HG03064 (cell line): ENCODE results near the gene RIMBP2.

Experiments
- ATAC-seq: cut with Tn5 transposase; IDR thresholded peaks from one replicate; pipeline ENCODE4 v1.9.1; 2021; ENCODE audit warnings: low read depth; ENCODE audit not compliant: unreplicated experiment

The RIMBP2 gene

DNA sequence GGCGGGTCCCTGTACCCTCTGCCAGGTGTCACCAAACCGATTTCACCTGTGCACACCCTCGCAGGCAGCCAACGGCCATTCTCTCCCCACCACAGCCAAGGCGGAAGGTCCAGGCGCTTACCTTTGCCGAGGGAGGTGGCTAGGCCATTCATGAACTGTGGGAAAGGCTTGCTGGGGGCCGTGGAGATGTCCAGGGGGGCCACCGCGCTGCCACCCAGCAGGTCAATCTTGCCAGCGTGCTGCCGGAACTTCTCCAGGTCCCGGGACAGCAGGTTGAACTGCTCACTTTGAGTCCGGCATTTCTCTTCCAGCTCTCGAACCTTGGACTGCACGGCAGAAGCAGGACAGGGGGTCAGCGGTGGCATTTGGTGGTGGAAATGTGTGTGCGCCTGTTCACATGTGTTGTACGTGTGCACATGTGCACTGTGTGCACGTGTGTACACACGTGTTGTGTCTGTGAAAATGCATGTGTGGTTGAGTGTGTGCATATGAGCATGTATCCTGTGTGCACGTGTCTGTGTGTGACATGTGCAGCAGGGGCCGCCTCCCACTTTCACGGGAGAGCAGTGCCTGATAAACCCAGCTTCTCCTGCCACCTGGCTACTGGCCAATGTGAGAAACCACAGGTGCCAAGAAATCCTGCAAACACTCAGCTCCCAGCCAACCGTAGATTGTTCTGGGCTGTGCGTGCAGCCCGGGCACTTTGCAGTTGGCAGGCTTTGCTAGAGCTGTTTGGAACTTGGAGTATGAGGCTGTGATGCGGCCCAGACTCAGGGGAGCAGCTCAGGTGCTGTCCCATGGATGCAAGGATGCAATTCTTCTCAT lies 259.5 kb downstream of the RIMBP2 start:
- ATAC-seq, result no peak

DNA sequence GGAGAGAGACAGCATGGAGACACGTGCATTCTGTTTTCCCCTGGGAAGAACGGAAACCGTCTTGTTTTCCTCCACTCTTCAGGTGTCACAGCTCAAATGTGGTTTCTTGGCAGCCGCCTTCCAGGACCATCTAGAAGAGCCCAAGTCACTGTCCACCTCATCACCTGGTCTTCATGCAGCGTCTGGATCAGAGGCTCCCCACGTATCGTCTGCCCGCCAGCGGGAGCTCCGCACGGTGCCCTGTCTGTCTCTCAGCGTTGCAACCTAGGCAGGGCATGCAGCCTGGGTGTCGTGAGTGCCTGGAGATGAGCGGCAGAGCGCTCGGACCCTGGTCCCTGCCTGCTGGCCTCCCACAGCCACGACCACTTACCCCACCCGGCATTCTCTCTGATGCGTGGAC lies 260.9 kb downstream of the RIMBP2 start:
- ATAC-seq, result no peak

DNA sequence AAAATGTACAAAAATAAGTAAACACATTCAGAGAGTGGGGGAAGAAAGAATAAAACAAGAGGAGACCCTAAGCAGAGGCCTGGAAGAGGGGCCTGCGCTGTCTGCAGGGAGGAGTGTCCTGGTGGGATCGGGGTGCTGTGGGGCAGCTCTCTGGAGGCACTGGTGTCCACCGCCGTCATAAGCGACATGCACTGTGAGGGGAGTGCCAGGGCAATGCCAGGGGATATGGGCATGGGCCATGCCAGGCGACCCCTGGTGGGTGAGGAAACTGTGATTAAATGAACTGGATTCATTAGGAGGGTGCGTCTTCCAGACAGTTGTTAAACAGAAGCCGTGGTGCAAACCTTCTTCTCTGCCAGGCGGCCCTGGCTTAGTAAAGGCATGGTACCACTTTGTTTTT lies 261.8 kb downstream of the RIMBP2 start:
- no peak for ATAC-seq

DNA sequence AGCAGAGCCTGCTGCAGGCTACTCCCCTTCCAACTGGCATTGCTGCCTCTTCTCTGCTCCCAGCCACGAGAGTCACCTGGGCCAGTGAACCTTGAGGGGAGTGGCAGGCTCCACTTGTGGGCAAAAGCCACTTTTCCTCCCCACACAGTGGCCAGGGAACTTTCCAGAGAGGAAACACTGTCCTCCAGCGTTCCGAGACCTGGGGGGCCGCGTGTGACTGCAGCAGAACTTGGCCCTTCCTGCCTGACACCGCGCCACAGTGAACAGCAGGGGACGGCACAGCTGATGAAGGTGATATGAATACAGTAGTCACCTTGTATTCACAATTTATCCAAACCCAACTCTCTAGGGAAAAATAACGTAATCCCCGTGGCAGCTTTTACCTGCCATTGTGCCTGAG lies 263.6 kb downstream of the RIMBP2 start:
- ATAC-seq, result no peak

DNA sequence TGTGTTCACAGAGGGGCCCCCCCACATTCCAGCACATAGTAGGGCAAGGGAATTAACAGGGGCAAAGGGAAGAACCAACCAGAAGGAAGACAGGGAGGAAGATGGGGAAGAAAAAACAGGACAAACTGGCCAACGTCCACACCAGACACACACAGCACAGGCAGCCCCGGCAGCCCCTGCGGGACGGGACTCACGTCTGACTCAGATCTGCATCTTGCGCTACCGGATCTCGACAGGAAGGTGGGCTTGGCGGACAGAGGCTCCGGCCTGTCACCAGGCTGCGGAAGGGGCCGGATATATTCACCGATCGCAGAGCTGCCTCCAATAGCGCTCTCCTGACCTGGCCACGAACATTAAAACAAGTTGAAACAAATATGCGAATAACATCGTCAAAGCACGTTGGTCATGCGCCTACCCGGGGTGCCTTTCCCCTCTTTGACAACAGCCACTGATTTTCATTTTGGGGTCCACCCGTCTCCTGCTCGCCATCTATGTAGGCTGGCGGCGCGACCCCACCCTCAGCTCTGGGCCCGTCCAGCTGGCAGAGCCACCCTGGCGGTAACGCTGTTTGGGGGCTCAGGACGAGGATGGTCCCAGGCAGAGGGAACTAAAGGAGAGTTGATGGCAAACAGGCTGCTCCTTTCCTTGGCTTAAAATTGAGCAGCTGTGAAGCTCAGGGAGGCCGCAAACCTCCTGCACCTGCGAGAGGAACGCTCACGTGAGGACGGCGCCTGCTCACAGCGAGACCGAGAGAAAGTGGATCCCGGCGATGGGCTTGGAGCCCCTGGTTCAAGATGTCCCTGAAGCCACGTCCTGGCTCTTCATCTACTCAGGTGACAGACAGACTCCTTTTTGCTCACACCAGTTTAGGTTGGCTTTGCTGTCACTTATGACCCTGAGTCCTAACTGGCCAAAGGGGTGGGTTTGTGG lies 264.8 kb downstream of the RIMBP2 start:
- ATAC-seq, result no peak

DNA sequence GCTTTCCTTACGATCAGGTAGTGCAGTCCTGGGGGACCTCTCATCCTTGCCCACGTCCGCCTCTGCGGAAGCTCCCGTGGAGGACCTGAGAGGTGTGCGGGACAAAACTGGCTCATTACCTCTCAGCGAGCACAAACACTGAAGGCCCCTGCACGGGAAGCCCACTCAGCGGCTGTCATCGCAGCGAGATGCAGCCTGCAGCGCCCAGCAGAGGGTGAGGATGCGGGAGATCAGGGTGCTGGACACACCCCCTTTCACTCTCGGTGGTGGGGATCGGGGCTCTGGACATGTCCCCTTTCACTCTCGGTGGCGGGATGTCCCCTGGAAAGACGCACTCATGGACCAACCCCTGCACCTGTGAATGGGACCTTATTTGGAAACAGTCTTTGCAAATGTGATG lies 266.8 kb downstream of the RIMBP2 start:
- ATAC-seq, result no peak

DNA sequence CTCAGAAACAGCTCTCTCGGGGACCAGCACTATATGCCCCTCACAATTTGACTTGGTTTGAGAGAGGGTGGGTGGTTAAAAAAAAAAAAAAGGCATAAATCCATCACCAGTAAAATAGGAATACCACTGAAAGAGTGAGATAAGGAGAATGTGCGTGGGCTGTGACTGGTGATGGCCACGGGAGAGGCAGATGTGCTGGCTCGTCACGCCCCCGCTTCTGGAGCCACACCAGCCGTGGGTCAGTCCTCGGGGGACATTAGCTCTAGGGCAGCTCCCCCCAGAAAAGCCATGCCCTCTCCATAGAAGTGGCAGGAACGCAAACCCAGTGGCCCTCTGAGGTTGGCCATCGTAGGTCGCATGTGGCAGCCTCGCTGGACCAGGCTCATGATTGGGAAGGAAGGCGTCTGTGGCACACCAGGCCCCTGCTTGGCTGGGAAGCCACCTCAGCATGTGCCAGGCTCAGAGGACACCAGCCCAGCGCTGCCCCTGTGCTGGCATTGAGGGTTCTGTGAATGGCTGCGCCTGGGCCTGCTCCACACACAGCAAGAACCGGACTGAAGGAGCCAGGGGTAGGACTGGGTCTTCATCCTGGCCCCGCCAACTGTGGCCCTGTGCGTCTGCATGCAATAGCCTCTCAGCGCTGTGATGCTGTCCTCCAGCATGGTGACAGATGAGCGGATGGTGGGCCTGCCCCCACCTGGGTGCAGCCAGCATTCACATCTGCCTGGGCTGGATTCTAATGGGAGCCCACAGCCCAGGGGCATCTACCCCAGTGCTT lies 267.9 kb downstream of the RIMBP2 start:
- no peak for ATAC-seq

DNA sequence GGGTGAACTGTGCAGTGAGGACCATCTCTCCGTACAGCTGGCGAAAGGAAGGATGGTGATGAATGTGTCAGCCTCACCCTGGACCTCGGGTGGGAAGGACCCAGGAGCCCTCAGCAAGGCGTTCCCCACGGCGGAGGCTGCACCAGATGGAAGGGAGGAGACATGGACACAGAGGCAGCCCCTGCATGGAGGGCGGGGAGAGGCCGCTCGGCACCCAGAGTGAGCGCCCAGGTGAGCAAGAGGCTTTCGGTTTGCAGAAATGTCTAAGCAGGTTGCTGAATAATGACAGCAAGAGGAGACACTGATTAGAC lies 268.5 kb downstream of the RIMBP2 start:
- no peak for ATAC-seq

DNA sequence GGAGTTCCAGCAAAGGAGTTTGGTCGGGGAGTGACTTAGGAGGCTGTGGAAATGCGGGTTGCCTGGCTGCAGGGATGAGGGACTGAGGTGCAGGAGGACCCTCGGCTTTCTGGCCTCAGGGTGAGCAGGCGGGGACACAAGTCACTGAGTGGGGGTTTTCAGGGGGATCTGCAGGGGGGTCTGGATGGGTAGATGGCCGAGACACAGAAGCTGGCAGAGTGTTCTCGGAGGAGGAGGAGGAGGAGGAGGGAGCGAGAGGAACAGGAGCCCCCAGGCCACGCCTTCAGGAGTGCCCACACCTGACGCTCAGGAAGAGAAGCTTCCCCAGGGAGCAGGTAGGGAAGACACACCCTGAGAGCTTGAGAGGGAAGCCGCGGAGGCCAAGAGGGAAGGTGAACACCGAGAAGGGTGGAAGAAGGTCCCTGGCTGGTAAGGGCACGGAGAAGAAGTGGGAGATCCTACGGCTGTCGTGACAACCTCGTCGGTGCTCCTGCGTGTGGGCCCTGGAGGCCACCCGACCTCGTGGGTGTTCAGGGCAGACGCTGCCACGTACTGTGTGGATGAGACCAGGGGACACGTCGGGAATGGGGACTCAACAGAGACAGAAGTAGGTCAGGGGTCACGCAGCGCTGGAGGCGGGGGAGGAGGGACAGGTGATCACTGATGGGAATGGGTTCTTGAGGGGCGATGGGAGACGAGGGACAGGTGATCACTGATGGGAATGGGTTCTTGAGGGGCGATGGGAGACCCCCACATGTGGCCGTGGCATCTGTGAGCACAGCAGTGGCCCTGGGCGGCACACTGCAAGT lies 269.0 kb downstream of the RIMBP2 start:
- no peak for ATAC-seq

DNA sequence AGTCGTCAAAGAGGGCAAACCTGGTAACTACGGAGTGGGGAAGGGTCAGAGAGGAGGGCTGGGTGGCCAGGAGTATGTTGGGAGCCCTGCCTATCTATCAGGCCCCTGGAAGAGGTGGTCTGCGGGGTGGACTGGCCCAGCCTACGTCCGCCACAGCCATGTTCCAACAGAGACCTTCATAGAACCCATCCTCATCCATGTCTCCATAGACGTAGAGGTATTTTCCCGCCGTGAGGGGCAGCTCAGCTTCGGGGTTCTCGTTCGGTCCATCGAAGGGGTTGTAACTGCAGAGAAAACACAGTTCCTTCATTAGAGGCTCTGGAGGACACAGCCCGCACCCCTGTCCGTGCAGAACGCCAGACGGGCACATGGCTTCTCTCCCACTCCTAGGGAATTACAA lies 271.1 kb downstream of the RIMBP2 start:
- ATAC-seq, result no peak

DNA sequence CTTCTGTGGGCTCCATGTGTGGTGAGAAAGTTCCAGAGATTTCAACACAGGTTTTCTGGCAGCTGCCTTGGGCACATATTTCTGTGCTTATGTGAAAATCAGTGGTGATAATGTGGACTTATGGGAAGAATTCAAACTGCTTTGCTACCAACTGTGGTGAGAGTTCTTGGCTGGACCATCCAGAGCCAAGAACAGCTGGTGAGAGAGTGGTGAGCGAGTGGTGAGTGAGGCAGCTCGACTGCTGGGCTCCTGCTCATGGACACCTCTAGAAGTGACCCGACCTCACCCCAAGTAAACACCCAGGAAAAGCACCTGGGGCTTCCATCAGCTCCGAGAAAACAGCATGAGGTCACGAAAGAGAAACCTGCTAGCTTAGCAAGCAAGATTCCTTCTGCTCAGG lies 272.0 kb downstream of the RIMBP2 start:
- no peak for ATAC-seq

DNA sequence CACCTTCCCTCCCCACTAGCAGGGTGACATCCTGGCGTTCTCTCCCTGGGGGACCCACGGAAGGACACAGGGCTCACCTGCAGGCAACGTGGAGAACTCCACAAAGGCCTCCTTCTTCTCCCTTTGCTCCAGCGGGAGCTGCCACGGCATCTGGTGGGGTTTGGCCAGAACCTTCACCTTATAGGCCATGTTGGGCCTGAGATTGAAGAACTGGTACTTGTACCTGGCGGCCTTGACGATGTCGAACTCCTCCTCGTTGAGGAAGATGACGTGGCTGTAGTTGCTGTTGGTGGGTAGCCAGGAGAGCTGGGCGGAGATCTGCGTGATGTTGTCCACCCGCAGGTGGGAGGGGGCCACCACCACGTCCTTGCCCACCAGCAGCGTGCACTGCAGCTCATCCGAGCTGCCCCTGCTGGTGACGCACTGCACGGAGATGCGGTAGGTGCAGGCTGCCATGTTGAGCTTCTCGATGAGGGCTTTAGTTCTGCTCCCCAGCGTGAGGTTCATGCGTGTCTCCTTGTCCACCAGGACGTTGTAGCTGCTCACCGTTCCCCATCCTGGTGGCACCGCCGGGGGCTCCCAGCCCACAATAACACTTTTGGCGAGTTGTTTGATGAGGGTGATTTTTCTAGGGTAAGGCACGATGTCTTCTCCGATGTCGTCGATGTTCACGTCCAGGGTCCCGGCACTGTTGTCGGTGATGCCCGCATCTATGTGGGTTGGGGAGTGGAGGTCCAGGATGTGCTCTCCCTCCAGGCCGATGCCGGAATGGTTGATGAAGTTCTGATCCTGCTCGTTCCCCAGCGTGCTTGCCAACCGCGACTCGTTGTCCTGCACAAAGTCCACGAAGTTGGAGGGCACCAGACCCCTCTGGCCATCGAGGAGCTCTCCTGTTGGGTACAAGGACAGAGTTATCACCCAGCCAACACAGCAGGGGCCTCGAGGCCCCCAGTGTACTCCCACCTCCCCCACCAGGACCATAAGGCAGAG lies 274.0 kb downstream of the RIMBP2 start:
- no peak for ATAC-seq

DNA sequence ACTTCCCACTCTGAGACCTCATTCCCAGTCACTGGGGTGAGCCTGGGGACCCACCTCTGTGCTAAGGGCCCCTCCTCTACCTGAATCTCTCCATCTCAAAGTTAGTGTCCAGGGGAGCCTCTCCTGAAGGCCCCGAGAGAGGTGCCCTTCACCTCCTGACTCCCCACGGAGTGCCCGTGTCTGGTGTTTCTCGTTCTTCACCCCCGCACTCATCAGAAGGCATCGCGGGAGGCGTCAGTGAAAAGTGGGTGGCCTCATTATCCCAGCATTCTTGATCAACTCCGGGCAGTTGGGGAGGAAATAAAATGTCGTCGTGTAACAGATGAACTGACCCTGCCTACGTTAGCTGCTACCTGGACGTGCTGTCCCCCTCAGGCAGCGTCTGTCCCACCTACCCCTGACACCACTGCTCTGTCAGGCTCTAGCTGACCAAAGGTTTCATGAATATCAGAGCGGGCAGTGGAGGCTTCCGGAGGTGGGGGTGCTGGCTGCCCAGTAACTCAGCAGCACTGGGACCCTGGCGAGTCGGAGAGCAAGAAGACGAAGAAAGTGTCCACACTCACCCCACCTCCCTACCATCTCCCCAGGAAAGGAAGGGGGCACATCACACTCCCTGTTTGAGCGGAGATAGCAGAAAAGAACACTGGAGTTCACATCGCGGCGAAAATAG lies 275.6 kb downstream of the RIMBP2 start:
- no peak for ATAC-seq

DNA sequence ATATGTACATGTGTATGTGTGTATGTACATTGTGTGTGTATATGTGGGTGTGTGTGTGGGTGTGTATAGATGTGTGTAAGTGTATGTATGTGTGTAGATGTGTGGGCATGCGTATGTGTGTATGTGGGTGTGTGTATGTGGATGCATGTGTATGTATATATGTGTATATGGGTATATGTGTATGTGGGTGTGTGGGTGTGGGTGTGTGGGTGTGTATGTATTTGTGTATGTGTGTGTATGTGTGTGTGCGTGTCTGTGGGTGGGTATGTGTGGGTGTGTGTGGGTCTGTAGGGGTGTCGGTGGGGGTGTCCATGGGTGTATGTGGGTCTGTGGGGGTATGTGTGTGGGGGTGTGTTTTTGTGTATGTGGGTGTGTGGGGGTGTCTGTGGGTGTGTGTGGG lies 276.8 kb downstream of the RIMBP2 start:
- ATAC-seq, result no peak

DNA sequence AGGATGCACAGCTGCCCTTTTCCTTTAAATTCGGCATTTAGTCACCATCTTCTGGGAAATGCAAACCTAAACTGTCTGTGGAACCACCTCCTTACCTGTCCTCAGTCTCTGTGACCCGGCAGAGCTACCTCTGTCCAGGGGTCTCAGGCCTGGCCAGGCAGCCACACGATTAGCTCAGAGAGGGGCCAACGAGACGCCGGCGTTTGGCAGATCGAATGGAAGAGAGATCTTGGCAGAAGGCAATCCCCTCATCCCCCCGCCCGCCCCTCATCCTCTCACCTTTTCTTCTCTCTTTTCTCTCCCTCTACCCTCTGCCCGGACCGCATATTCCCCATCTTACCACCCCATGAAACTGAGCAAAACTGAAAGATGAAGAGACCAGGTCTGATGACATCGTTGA lies 277.4 kb downstream of the RIMBP2 start:
- ATAC-seq, result no peak

DNA sequence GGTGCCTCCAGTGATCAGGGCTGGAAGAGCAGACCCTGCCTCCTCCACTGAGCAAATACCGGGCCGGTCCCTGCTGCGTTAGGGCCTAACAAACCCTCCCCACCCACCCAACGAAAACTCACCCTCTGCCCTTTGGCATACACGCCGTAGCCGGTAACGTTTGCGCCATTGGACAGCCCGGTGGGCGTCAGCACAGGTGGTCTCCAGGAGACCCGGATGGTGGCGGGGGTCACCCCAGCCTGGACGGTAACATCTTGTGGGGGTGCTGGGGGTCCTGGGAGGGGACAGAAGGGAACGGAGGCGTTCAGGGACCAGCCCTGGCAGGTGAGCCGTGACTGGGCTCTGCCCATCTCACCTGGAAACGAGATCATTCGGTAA lies 277.9 kb downstream of the RIMBP2 start:
- no peak for ATAC-seq

DNA sequence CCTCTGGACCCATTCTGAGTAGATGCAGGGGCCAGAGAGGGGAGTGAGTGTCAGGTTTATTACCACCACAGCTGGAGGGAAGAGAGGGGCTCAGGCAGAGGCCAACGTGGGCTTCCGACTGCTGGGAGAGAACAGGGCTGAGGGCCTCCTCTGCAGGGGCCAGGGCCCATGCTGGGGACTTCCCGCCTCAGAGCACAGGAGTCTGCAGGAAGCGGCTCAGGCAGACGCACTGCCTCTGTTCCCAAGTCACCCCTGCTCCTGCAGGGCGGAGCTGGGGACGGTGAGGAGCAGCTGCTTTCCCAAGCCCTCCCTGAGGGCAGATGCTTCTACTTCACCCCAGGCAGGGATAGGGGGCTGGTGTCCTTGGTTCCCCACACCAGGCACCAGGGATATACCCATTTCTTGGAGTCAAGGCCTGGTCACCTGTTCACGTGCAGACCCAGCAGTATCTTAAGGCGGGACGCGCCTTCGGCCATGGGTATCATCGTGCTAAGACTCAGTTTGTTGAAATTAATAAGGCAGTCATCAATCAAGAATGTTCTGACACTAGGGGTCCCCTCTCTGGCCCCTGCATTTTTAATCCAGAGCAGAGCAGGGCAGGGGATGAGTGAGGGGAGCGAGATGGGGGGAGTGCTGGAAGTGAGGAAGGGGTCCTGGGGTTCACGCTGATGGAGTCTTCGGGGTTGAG lies 278.4 kb downstream of the RIMBP2 start:
- no peak for ATAC-seq
